LNCaP clone FGC (cell line): ENCODE data around the gene CAPRIN1.

Experiments
- DNase-seq: peaks from one replicate; pipeline ENCODE4 v3.0.0-alpha.2; 2011; ENCODE audit warnings: low read depth
- H3K4me3 ChIP-seq: 2 replicates; pipeline ENCODE4 v1.5.1; 2011; ENCODE audit warnings: mild to moderate bottlenecking, low read depth, low read length, control low read depth
- TF ChIP-seq, protein P1 (sequence below): IDR thresholded peaks from 2 replicates; pipeline ENCODE4 v1.5.1; 2012; ENCODE audit warnings: mild to moderate bottlenecking; ENCODE audit not compliant: control insufficient read depth, insufficient read depth; ENCODE audit errors: extremely low read depth

CAPRIN1 gene

GRCh38 chr11:34132261-34132965 lies 80.9 kb downstream of the CAPRIN1 start:
- no peak overlapping the region for H3K4me3 ChIP-seq
- TF ChIP-seq, protein P1, sequence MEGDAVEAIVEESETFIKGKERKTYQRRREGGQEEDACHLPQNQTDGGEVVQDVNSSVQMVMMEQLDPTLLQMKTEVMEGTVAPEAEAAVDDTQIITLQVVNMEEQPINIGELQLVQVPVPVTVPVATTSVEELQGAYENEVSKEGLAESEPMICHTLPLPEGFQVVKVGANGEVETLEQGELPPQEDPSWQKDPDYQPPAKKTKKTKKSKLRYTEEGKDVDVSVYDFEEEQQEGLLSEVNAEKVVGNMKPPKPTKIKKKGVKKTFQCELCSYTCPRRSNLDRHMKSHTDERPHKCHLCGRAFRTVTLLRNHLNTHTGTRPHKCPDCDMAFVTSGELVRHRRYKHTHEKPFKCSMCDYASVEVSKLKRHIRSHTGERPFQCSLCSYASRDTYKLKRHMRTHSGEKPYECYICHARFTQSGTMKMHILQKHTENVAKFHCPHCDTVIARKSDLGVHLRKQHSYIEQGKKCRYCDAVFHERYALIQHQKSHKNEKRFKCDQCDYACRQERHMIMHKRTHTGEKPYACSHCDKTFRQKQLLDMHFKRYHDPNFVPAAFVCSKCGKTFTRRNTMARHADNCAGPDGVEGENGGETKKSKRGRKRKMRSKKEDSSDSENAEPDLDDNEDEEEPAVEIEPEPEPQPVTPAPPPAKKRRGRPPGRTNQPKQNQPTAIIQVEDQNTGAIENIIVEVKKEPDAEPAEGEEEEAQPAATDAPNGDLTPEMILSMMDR = no peak
- DNase-seq = no peak

- no peak for DNase-seq
- H3K4me3 ChIP-seq = no peak overlapping the region
- TF ChIP-seq, protein P1 = no peak
Measured at GRCh38 chr11:34134765-34135164, 83.2 kb downstream of the CAPRIN1 start.

DNA sequence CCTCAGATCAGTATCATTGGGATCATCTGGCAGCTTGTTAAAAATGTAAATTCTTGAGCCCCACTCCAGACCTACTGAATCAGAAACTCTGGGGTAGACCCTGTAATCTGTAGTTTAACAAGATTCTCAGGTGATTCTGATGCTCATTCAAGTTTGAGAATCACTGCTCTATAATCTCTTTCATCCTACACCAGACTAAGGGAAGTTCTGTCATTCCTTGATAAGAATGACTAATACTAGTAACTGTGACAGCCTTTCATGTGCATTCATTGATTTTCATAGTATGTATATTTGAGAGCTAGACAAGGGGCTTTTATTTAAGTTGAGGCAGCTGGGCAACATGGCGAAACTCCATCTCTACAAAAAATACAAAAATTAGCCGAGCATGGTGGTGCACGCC lies 83.9 kb downstream of the CAPRIN1 start:
- DNase-seq = no peak
- TF ChIP-seq, protein P1 = no peak
- no peak overlapping the region for H3K4me3 ChIP-seq

DNA sequence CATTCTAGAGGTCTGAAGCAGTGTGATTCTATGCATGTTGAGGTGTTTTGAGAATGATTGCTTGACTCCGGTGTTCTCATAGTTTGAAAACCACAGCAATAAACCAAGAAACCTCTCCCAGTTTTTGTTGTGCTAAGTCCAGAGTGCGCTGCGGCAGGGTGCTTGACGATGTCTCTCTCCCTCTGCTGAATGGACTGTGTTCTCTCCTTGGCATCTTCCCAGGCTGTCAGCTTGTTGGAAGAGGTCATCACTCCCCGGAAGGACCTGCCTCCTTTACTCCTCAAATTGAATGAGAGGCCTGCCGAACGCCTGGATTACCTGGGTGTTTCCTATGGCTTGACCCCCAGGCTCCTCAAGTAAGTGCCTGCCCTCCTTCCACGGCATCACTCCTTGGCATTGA lies 84.9 kb downstream of the CAPRIN1 start:
- DNase-seq = no peak
- H3K4me3 ChIP-seq = no peak overlapping the region
- TF ChIP-seq, protein P1 = no peak

DNA sequence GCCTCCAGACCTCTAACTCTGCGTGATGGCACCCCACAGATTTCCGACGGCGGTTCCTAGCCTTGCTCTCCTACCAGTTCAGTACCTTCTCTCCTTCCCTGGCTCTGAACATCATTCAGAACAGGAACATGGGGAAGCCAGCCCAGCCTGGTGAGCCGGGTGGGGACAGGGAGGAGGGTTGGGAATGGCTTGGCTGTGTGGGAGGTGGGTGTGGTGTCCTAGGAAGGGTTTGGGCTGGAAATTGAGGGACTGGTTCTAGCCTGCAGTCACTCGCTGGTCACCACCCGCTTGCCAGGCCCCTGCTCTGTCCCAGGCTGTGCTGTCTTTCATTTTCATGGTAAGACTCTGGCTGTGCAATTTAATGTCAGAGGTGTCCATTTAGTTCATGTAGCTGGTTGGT lies 87.8 kb downstream of the CAPRIN1 start:
- DNase-seq = no peak
- no peak overlapping the region for H3K4me3 ChIP-seq
- TF ChIP-seq, protein P1 = no peak

GRCh38 chr11:34140149-34140548 lies 88.6 kb downstream of the CAPRIN1 start:
- H3K4me3 ChIP-seq = no peak overlapping the region
- TF ChIP-seq, protein P1 = no peak
- DNase-seq = no peak

DNA sequence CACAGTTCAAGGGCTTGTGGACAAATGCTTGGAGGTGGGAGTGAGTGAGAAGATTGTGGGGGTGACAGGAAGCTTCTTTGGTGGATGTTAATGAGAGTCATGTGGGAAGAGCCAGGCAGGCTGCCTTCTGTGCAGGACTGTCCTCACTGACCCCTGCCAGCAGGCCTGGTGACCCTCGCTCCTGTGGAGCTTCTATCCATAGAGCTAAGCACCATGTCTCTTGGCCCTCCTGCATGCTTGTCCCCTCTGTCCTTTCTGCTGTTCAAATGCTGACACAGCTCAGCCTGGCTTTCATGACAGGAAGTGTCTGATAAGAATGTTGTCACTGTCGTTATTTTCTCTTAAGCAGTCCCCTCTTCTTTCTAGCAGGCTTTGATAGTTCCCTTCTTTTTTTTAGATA lies 91.5 kb downstream of the CAPRIN1 start:
- TF ChIP-seq, protein P1 = no peak
- H3K4me3 ChIP-seq = no peak overlapping the region
- no peak for DNase-seq
